ENCODE results near the gene AKAP13.
"Not testable (repeated sequence)": the region's sequence is repeated elsewhere in the genome, so short reads cannot be mapped to it uniquely, and the experiment has no call there.

AKAP13 gene

DNA sequence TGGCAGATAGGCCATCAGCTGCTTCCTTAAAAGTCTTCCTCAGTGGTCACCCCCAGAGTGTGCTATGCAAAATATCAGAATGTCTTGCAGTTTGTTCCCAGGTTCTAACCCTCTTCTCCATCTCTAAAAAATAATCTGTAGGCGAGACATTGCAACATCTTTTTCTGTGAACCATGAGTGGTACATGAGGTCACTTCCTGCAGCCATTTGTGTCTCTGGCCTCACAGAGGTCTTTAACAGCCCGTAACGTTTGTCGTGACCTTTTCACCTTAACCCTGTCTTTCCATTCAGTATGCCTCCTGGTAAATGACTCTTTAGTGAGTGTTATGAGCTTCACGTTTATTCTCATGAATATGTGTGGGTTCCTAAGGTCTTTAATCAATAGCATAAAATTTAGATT, 269.0 kb downstream of the AKAP13 start:
- no peak overlapping the region for H3K4me3 ChIP-seq (ENCODE audit: control insufficient read depth, low read depth, low read length)

DNA sequence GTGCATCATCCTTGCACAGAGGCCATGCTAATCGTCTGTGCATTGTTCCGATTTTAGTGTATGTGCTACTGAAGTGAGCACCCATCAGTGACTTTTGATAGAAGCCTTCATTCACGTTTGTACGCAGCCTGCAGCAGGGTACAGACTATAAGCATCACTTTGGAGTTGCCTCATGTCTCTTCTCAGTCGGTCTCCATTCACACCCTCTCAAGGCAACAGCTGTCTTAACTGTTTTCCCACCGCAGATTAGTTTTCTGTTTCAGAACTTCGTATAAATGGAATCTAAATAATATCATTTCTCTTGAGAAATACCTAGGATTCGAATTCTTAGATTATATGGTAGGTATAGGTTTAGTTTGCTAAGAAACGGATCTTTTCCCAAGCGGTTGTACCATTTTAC, 271.1 kb downstream of the AKAP13 start:
- TF ChIP-seq, protein P1, sequence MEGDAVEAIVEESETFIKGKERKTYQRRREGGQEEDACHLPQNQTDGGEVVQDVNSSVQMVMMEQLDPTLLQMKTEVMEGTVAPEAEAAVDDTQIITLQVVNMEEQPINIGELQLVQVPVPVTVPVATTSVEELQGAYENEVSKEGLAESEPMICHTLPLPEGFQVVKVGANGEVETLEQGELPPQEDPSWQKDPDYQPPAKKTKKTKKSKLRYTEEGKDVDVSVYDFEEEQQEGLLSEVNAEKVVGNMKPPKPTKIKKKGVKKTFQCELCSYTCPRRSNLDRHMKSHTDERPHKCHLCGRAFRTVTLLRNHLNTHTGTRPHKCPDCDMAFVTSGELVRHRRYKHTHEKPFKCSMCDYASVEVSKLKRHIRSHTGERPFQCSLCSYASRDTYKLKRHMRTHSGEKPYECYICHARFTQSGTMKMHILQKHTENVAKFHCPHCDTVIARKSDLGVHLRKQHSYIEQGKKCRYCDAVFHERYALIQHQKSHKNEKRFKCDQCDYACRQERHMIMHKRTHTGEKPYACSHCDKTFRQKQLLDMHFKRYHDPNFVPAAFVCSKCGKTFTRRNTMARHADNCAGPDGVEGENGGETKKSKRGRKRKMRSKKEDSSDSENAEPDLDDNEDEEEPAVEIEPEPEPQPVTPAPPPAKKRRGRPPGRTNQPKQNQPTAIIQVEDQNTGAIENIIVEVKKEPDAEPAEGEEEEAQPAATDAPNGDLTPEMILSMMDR (IDR thresholded peaks at IDR 0.05; ENCODE audit: control insufficient read depth, insufficient read depth, low read depth, low read length, missing control alignments), result no peak
- no peak for DNase-seq (ENCODE audit: low read depth)
- no peak overlapping the region for H3K4me3 ChIP-seq (ENCODE audit: control insufficient read depth, low read depth, low read length)

More for the DNA sequence above, 269.0 kb downstream of the AKAP13 start:
- DNase-seq (ENCODE audit: low read depth), result no peak
- TF ChIP-seq, protein P1 (IDR thresholded peaks at IDR 0.05; ENCODE audit: control insufficient read depth, insufficient read depth, low read depth, low read length, missing control alignments), result no peak

DNA sequence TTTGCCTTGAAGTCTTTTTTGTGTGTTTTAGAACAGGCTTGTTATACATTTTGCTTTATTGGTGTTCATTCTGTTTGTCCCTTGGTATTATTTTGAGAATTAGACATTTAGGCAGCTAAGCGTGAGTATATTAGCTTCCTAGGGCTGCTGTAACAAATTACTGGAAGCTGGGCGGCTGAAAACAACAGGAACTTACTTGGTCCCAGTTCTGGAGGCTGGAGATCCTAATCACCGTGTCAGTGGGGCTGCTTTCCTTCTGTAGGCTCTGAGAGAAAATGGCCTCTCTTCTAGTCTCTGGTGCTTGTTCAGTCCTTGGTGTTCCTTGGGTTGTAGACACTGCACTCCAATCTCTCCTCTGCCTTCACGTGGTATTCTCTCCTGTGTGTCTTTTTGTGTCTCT, 272.1 kb downstream of the AKAP13 start:
- TF ChIP-seq, protein P1 (IDR thresholded peaks at IDR 0.05; ENCODE audit: control insufficient read depth, insufficient read depth, low read depth, low read length, missing control alignments), result no peak
- no peak overlapping the region for H3K4me3 ChIP-seq (ENCODE audit: control insufficient read depth, low read depth, low read length)
- no peak for DNase-seq (ENCODE audit: low read depth)

DNA sequence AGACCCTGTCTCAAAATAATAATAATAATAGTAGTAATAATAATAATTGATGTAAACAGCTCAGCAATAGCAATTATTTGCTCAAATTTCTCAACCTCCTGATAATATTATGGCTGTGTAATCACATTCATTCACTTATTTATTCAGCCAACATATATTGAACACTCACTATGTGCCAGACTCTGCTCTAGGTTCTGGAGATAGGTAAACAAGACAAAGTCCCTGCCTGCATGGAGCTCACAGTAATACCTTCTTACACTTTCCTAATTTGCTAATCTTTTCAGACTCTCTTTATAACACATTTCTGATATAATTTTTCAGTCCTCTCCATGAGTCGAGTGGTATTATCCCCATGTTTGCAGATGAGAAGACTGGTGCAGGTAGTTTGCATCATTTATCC, 276.7 kb downstream of the AKAP13 start:
- TF ChIP-seq, protein P1 (IDR thresholded peaks at IDR 0.05; ENCODE audit: control insufficient read depth, insufficient read depth, low read depth, low read length, missing control alignments), result no peak
- DNase-seq (ENCODE audit: low read depth), result no peak
- H3K4me3 ChIP-seq (ENCODE audit: control insufficient read depth, low read depth, low read length), result no peak overlapping the region

DNA sequence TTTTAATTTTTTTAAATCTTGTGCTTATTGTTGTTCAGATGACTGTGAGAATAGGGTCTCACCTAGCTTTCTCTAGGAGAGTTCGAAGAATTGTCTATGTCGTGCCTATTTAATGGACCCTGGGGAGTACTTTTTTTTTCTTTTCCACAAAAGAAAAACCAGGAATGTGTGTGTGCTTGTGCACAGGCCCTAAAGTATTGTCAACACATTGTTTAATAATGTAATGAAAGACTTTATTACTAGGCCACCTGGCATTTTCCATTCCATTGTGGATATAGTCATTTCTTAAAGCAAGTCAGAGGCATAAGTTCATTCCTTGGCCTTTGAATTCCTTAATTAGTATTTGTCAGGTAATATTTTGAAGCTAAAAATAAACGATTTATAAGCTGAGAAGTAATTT, 278.4 kb downstream of the AKAP13 start:
- DNase-seq (ENCODE audit: low read depth), result no peak
- no peak overlapping the region for H3K4me3 ChIP-seq (ENCODE audit: control insufficient read depth, low read depth, low read length)
- TF ChIP-seq, protein P1 (IDR thresholded peaks at IDR 0.05; ENCODE audit: control insufficient read depth, insufficient read depth, low read depth, low read length, missing control alignments), result no peak

DNA sequence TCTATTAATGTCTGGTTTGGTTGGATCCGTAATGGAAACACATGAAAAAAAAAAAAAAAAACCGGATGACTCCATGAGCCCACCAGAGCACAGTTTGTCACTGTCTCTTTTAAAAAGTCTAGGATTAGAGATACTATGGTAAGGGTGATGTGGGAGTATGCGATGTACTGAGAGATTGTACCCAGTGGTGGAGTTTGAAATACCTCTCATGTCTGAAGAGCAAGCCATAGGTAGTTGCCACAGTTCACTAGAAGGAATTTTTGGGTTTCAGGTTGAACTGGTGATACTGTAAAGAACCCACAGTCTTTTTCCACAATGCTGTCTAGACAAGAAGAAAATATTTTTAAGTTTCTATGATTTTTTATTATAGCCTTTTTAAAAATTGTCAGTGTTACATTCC, 281.5 kb downstream of the AKAP13 start:
- DNase-seq (ENCODE audit: low read depth), result no peak
- TF ChIP-seq, protein P1 (IDR thresholded peaks at IDR 0.05; ENCODE audit: control insufficient read depth, insufficient read depth, low read depth, low read length, missing control alignments), result no peak
- H3K4me3 ChIP-seq (ENCODE audit: control insufficient read depth, low read depth, low read length), result no peak overlapping the region

DNA sequence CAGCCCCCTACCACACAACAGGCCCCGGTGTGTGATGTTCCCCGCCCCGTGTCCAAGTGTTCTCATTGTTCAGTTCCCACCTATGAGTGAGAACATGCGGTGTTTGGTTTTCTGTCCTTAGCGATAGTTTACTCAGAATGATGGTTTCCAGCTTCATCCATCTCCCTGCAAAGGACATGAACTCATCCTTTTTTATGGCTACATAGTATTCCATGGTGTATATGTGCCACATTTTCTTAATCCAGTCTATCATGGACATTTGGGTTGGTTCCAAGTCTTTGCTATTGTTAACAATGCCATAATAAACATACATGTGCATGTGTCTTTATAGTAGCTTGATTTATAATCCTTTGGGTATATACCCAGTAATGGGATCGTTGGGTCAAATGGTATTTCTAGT, 285.3 kb downstream of the AKAP13 start:
- not testable (repeated sequence) for DNase-seq (ENCODE audit: low read depth); H3K4me3 ChIP-seq (ENCODE audit: control insufficient read depth, low read depth, low read length)
